Adrenal gland (tissue), 12 donors: ENCODE results near the gene HSD17B1. TPM values are rescaled to one million over a fixed set of nuclear protein-coding genes. Genes with fewer than 3 reads are reported as not detected.

Experiments
- DNase-seq, 7 donors: peaks; one replicate each; pipeline ENCODE4 v3.0.0-alpha.2; 2019 to 2020
- H3K27ac ChIP-seq, 5 donors: fragments of 200-600 bp; sonication (generic) in 4 of 5; 1 replicate in 3 of 5; 2 replicates in 2 of 5; pipeline versions ENCODE4 v1.5.1 to v1.8.0; 2016 to 2020; ENCODE audit warnings: mild to moderate bottlenecking in 1 of 5
- H3K27me3 ChIP-seq: fragments of 200-600 bp; 2 replicates; pipeline ENCODE4 v1.8.0; 2021
- H3K36me3 ChIP-seq, 2 donors: fragments of 200-600 bp; replicated peaks in 1 of 2; 1 replicate in 1 of 2; 2 replicates in 1 of 2; pipeline versions ENCODE4 v1.5.1 to v1.8.0; 2018 to 2022
- H3K4me1 ChIP-seq, 2 donors: fragments of 200-600 bp; replicated peaks in 1 of 2; 1 replicate in 1 of 2; 2 replicates in 1 of 2; pipeline versions ENCODE4 v1.5.1 to v1.8.0; 2018 to 2021
- H3K4me3 ChIP-seq, 4 donors: fragments of 200-600 bp; sonication (generic) in 3 of 4; one replicate each; pipeline ENCODE4 v1.5.1; 2016 to 2018
- H3K9me3 ChIP-seq, 3 donors: fragments of 200-600 bp; sonication (generic) in 1 of 3; replicated peaks in 1 of 3; 1 replicate in 2 of 3; 2 replicates in 1 of 3; pipeline versions ENCODE4 v1.5.1 to v1.8.0; 2016 to 2021
- CTCF ChIP-seq, 6 experiments: fragments of 450-650 bp in 4 of 6; fragments of 200-600 bp in 2 of 6; sonication (generic) in 1 of 6; IDR thresholded peaks; 1 replicate in 5 of 6; 2 replicates in 1 of 6; pipeline versions ENCODE4 v1.5.1 to v1.8.0; 2016 to 2021; ENCODE audit warnings: antibody characterized with exemption in 6 of 6, mild to moderate bottlenecking in 2 of 6, moderate library complexity in 1 of 6
- POLR2A ChIP-seq, 2 donors: fragments of 450-650 bp; IDR thresholded peaks; one replicate each; pipeline ENCODE4 v1.6.1; 2017; ENCODE audit warnings: antibody characterized with exemption in 2 of 2, mild to moderate bottlenecking in 2 of 2, moderate library complexity in 1 of 2
- WGBS, 4 donors: extraction: QIAGEN DNeasy Blood & Tissue Kit in 2 of 4; methylation state at CpG; one replicate each; pipeline versions ENCODE4 v1.1.5 to v1.1.7; 2013 to 2017; 5-methylcytosine and 5-hydroxymethylcytosine counted together
- intact Hi-C, 2 donors: fragments of 100-400 bp; cut with DNase I; formaldehyde crosslinking; loops; one replicate each; pipeline versions ENCODE4 v1.14.1 to v1.15.0; 2022 to 2023
- polyA plus RNA-seq, 3 donors: library from polyadenylated mRNA; stranded (reverse); fragments of 200-250 nt in 2 of 3; fragments of 350-450 nt in 1 of 3; fragmentation: Illumina TruSeq in 1 of 3; extraction: RNeasy Lipid Tissue Mini Kit (QIAGEN cat#74804) in 1 of 3; gene quantifications; one replicate each; pipeline ENCODE4 v1.2.3, GENCODE V29; 2013 to 2014
- total RNA-seq, 9 donors: library from RNA; depleted of rRNA in 4 of 9; stranded (reverse); fragments of >200 nt in 4 of 9; fragments of 120-200 nt in 1 of 9; fragmentation: NEBNext Ultra II Directional in 1 of 9; extraction: Animal tissue kit (Norgen Biotek cat#: 25700) in 1 of 9; gene quantifications; one replicate each; pipeline versions ENCODE4 v1.1.0 to v1.2.4, GENCODE V29; 2013 to 2023
- donor health status: healthy with polysubstance abuse.
- donor health status: Bipolar disorder and iron deficiency.
- donor health status: DM: yes; HTN: yes; CAD: no.
- donor health status: DM: no; HTN: no; CAD: no.
- donor health status: DM: no; HTN: no; CAD: no.
- donor health status: DM: yes; HTN: yes; CAD: no.

HSD17B1 gene
- total and polyA plus RNA-seq, 12 donors: 0.22 to 7.6 (median 2.1) TPM

GRCh38 chr17:42581744-42582270 is 29.1 kb downstream of the HSD17B1 start:
- Histone ChIP-seq H3K9me3 (no peaks in the 10 kb centered on the region), H3K27ac (no peak overlapping the region), H3K27me3 (no peaks in the 10 kb centered on the region), H3K36me3 (peaks cover 0 to 73% of the 10 kb centered on the region in 2 donors), H3K4me1 (peaks cover 5 to 17% of the 10 kb centered on the region in 2 donors), H3K4me3 (no peak overlapping the region)
- intact Hi-C loops: loop anchor here (5.0 to 10.0 kb wide), 2 partner anchors 93 to 100 kb away; partner anchors contain the start of genes CCR10 (in 1 of the 2), CNTNAP1 (in 1 of the 2) and PLEKHH3 (in 1 of the 2)
- DNase-seq: peak in 1 of 7 donors; percentile 46
- WGBS, 4 donors: 67 to 76% (median 73%) methylated on average over 3 to 10 of the region's 10 CpGs
- no peak for TF ChIP-seq POLR2A (IDR thresholded peaks at IDR 0.05)
- TF ChIP-seq CTCF (IDR thresholded peaks at IDR 0.05): no peak

GRCh38 chr17:42584880-42585279 is 32.2 kb downstream of the HSD17B1 start:
- no peaks in the 10 kb centered on the region for H3K4me1 ChIP-seq
- H3K4me3 ChIP-seq: no peak overlapping the region
- H3K27ac ChIP-seq: peak overlapping the region in 2 of 5 donors; percentile 28 to 67
- H3K36me3 ChIP-seq: peaks cover 0 to 98% of the 10 kb centered on the region in 2 donors
- intact Hi-C loops: loop anchor here (5.0 to 10.0 kb wide), 2 partner anchors 90 to 97 kb away; partner anchors contain the start of genes CCR10 (in 1 of the 2), CNTNAP1 (in 1 of the 2) and PLEKHH3 (in 1 of the 2)
- no peaks in the 10 kb centered on the region for H3K27me3 ChIP-seq
- 70 to 88% (median 83%) methylated on average over 6 to 9 of the region's 9 CpGs for WGBS, 4 donors
- peak in 1 of 7 donors; percentile 46 for DNase-seq
- no peaks in the 10 kb centered on the region for H3K9me3 ChIP-seq
- TF ChIP-seq CTCF (IDR thresholded peaks at IDR 0.05): no peak
- no peak for TF ChIP-seq POLR2A (IDR thresholded peaks at IDR 0.05)

- H3K36me3 ChIP-seq: peaks cover 0 to 98% of the 10 kb centered on the region in 2 donors
- intact Hi-C loops: loop anchor here in 1 of 2 donors (10.0 kb wide), 1 partner anchor 89 kb away; the partner anchor contains the start of gene PLEKHH3
These were observed 32.6 kb downstream of the HSD17B1 start for GRCh38 chr17:42585353-42585752.

GRCh38 chr17:42586514-42587230 is 33.9 kb downstream of the HSD17B1 start:
- Histone ChIP-seq H3K27me3 (no peaks in the 10 kb centered on the region), H3K4me3 (no peak overlapping the region), H3K36me3 (peaks cover 0 to 99% of the 10 kb centered on the region in 2 donors), H3K27ac (no peak overlapping the region), H3K4me1 (no peaks in the 10 kb centered on the region), H3K9me3 (no peaks in the 10 kb centered on the region)
- WGBS, 4 donors: 74 to 81% (median 78%) methylated on average over 7 of the region's 7 CpGs
- TF ChIP-seq CTCF (IDR thresholded peaks at IDR 0.05): no peak
- TF ChIP-seq POLR2A (IDR thresholded peaks at IDR 0.05): no peak
- peak in 1 of 7 donors; percentile 18 for DNase-seq
- intact Hi-C loops: loop anchor here in 1 of 2 donors (10.0 kb wide), 1 partner anchor 88 kb away; the partner anchor contains the start of gene PLEKHH3

More at GRCh38 chr17:42585353-42585752, 32.6 kb downstream of the HSD17B1 start:
- H3K4me3 ChIP-seq: no peak overlapping the region
- H3K4me1 ChIP-seq: no peaks in the 10 kb centered on the region
- no peaks in the 10 kb centered on the region for H3K27me3 ChIP-seq
- no peaks in the 10 kb centered on the region for H3K9me3 ChIP-seq
- 5 to 33% (median 19%) methylated on average over 1 of the region's 1 CpG for WGBS, 4 donors
- H3K27ac ChIP-seq: peak overlapping the region in 2 of 5 donors; percentile 28 to 67
- DNase-seq: peak in 3 of 7 donors; percentile 32 to 52 (median 48)
- no peak for TF ChIP-seq POLR2A (IDR thresholded peaks at IDR 0.05)
